ENCODE results near the gene AMPD2.

AMPD2 gene

DNA sequence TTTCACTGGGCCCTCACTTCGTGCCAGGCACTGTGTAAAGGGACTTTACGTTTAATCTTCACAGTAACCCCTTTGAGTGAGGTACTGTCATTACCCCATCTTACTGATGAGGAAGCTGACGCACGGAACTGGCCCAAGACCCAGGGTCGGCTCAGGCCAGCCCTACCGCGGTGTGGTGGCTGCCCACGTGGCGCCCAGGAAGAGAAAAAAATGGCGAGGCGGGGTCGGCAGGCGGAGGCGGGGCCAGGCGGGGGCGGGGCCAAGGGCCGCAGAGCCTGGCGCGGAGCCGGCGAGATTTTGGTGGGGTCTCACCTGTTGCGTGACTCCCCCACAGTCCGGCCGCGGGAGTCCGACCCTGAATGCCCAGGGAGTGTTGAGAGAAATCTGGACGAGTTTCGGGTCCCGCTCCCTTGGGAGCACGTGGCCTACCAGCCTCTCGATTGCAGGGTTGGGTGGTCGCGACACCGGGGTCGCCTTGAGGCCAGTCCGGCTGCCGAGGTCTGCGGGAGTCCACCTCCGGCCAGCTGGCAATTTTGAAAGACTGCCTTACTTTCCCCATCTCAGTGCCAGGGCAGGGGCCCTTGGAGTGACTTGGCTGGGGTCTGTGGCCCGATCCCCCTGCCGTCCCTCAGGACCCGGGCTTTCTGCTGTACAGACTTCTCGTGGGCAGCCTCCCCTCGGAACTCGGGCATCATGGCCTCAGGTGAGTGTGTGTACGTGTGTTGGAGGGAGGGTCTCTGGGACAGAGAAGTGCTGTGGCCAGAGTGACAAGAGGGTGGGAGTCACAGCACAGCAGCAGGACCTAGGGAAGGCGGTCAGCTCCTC lies at the start of gene AMPD2, which contains the start of gene GNAT2:
AMPD2 (plus strand) TSS at position 262 of the 825 bp plus-strand sequence. CDS start 1,339 bp downstream, outside the sequence.
GNAT2 (minus strand) TSS at position 41 of the 825 bp plus-strand sequence. CDS start 6,746 bp downstream, outside the sequence.
- peak; percentile 88 for DNase-seq

DNA sequence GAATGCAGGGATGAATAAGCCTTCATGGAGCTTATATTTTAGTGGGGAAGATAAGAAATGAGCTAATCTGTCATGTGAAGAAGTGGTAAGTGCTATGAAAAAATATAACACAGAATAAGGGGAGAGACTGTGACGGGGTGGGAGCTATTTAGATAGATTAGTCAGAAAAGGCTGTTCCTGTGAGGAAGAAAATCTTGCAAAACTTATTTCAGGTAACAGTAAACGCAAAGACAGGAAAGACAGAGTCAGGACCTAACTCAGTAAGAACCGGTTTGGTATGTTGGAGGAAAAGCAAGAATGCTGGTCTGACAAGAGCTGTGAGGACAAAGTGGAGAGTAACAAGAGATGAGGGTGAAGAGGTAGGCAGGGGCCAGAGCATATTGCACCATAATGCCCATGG lies 49.2 kb upstream of the AMPD2 start:
- no peak for DNase-seq

DNA sequence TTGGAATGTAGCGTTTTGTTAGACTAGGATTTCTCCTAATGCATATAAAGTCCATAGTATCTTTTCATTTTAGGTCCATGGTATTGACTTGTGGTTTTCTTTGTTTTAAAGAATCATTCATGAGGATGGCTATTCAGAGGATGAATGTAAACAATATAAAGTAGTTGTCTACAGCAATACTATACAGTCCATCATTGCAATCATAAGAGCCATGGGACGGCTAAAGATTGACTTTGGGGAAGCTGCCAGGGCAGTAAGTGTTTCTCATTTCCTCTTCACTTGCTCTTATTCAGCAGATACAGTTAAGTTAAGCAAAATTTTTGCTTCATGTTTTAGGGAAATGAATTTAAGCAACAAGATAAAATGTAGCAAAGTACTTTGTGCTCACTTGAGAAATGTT lies 45.9 kb upstream of the AMPD2 start:
- no peak for DNase-seq

DNA sequence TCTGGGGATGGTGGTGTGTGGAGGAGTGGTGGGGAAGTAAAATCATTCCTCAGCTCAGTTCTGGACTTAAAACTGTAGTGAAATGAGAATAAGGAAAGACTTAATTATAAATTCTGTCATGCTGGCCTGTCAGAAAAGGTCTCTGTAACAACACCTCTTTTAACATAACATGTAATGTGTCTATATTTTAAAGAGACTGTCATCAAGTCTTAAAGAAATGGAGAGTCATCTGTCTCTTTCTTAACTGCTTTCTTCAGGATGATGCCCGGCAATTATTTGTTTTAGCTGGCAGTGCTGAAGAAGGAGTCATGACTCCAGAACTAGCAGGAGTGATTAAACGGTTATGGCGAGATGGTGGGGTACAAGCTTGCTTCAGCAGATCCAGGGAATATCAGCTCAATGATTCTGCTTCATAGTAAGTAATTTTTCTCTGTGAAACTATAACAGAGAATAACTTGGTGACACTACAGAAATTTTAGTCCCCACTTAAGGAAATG lies 40.6 kb upstream of the AMPD2 start:
- DNase-seq, result no peak

DNA sequence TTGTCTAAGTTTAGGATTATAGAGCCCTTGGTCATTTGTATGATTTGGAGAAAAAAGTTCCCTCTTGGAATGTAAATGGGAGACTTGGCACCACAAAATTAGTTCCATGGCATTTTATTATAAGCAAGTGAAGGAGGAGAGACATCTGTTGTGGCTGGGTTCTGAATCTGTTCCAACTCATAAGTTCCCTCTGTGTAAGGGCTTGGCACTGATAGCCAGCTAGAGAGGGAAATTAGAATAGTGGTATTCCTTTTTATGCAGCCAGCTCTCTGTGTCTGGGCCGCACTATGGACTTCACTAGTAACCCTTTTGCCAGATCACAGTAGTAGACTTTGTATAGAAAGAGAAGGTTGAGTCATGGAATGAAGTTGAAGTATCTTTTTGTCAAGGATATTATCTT lies 40.1 kb upstream of the AMPD2 start:
- no peak for DNase-seq

DNA sequence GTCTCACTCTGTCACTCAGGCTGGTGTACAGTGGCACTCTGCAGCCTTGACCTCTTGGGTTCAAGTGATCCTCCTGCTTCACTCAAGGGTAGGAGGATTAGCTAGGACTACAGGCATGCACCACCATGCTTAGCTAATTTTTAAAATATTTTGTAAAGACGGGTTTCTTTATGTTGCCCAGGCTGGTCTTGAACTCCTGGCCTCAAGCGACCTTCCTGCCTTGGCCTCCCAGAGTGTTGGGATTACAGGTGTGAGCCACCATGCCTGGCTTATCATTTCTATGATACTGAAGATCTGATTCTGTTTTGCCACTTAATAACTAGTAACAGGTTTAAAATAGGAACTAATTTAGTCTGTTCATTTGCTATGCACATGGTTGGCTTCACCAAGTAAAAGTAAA lies 37.6 kb upstream of the AMPD2 start:
- DNase-seq, result no peak

DNA sequence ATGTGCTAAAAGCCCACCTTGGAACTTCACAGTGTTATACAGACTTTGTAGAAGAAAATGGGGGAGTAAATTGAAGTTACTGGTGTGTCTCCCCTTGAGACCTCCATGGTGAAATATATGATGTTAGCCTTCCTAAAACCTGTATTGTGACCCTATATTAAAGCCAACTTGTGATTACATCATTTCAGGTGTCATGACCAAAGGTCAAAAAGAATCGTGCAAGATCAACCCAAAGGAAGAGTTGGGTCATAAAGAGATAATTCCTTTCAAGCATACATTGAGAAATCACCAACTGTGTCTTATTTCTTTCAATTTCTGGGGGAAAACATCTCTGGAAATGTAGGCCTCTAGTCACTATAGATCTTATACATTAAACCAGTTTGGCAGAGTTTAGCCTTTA lies 34.9 kb upstream of the AMPD2 start:
- DNase-seq, result no peak

DNA sequence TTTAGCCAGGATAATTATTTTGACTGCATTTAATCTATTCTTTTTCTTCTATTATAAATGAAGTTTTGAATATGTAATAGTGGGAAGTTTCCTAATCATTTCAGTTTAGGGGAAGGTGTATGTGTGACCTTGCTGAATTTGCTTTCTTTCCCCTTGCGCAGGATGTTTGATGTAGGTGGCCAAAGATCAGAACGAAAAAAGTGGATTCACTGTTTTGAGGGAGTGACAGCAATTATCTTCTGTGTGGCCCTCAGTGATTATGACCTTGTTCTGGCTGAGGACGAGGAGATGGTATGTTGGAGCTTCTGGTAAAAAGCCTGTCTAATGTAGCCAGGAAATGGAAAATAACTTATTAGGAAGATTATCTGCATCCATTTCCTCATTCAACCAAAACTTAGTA lies 33.6 kb upstream of the AMPD2 start:
- DNase-seq, result no peak

DNA sequence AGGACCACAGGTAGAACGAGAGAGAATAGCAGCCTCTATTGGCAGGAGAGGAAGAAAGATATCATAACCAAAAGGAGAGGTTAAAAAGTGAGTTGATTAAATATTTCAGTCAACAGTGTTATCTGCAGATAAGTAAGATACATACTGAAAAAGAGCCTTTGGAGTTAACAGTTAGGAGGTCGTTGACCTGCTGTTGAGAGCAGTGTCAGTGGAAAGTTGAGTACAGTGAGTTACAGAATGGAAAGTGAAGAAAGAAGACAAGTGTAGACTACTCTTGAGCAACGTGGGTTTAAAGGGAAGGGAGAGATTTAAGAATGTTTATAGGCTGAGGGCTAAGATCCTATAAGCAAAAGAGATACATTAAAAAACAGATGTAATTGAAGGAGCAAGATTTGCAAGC lies 30.5 kb upstream of the AMPD2 start:
- DNase-seq, result no peak

DNA sequence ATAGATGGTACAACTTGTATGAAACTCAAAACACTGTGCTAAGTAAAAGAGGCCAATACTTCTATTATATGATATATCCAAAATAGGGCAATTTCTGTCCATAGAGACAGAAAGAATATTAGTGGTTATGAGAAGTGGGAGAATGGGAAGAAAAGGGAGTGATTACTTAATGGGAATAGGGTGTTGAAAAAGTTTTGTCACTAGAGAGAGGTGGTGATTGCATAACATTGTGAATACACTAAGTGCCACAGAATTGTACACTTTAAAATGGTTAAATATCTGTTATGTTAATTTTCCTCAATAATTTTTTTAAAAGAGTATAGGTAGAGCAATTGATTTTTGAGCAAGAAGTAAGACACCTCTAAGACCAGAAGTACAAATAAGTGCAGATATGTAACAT lies 30.0 kb upstream of the AMPD2 start:
- DNase-seq, result no peak

DNA sequence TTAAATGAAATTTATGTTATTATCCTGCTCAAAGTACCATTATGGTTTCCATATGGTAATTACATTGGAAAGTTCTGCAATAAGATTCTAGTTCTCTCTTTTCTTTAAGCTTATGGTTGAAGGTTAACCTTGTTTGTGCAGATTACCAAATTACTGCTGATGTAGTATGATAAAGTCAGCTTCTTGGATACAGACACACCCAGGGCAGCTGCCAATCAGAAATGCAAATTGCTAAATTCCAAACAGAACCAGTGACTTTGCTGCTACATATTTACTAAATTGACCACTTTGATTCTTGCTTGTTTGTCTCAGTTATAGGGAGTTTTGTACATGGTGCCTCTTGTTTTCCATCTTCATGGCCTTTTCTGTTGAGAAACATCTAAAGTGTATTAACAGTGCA lies 26.7 kb upstream of the AMPD2 start:
- no peak for DNase-seq

DNA sequence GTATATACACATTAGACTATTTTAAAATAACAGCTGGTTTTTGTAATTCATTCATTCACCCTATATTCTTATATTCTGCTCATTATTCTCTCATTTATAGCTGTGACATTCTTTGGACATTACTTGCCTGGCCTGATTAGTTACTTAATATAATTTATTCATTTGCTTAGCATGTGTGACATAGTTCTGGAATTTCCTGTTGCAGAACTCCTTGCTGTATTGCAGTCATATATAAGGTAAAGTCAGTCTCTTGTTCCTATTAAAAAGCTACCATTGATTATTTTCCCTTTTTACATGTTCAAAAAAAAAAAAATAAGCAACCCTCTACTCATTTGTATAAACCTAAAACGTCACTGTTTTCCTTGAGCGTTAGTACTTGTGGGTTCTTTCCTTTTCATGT lies 24.1 kb upstream of the AMPD2 start:
- no peak for DNase-seq

DNA sequence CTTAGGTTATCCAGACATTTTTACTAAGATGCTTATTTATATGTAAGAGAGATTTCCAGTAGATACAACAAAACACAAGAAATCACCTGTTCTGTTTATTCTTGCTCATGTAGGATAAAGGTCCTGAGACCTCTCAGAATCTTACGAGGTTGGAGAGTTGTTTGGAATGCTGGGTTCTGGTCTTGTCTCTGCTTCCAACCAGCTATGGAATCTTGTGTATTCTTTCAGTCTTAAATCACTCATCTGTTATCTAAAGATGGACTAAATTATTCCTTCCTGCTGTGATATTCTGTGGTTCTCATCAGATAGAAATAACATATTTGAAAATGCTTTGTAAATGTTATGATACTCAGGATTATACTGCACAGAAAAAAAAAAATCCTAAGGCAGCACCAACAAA lies 21.5 kb upstream of the AMPD2 start:
- DNase-seq, result no peak

DNA sequence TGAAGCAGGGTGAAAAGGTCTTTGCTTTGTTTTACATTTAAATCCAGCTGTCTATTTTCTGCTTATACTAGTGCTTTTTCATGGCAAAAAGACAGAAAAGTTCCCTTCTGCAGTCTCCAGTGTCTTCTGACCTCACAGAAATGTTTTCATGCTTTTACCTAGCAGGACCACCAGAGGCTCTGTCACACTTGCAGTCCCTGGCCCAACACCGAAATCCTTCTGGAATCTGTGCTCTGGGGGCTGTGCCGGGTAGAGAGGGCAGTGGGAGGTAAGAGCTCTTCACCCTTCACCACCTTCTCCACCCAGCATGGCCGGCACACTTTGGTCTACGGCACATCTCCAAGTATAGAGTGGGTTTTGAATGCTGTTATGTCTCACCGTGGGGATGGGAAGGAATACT lies 21.0 kb upstream of the AMPD2 start:
- DNase-seq, result no peak

DNA sequence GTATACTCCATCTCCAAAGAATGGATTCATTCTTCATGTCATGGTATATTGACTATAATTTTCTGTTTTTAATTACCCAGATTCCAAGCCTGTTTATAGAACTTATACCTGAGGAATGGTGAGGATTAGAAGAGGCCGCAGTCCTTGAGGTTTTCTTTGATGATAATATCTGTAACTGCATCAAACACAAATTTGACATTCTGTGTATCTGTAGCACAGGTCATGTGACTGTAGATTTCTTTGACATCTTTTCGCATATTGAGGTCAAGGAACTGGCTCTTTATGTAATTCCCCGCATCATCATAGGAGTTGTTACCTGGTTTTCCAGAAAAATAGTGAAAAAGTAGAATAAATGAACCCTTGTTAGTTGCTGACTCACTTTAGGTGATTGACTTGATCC lies 16.4 kb upstream of the AMPD2 start:
- DNase-seq, result peak; percentile 33

DNA sequence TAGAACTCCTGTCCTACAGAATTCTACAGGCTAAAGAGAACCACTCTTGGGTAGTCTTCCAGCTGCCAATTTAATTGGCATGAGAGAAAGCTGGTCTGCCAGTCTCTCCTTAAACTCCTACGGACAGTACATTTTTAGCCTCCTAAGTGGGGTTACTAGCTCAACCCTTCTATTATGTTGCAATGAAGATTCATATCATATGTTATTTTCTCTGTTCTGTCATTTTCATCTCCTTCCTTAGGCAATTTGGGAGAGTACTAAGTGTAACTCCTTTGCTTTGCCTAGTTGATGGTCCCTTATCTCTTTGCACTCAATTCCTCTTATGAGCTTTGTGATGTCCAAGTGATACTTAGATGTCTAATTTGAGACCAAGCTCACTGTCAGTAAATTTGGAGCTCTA lies 14.3 kb upstream of the AMPD2 start:
- DNase-seq, result no peak

DNA sequence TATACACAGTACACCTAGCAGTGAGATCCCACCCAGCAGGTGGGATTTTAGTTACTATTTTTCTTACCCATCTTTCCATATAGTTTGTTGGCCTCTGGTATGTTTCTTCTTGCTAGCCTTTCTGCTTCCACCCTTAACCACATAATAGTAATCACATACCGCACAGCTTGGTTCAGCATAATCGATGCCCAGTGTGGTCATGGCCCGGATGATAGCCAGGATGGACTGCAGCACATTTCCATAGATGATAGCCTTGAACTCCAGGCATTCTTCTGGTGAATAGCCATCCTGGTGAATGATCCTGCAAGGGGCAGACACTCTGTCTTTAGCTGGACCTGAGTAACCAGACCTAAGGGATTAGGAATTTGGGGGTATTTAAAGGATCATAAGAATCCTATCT lies 9.8 kb upstream of the AMPD2 start:
- no peak for DNase-seq

DNA sequence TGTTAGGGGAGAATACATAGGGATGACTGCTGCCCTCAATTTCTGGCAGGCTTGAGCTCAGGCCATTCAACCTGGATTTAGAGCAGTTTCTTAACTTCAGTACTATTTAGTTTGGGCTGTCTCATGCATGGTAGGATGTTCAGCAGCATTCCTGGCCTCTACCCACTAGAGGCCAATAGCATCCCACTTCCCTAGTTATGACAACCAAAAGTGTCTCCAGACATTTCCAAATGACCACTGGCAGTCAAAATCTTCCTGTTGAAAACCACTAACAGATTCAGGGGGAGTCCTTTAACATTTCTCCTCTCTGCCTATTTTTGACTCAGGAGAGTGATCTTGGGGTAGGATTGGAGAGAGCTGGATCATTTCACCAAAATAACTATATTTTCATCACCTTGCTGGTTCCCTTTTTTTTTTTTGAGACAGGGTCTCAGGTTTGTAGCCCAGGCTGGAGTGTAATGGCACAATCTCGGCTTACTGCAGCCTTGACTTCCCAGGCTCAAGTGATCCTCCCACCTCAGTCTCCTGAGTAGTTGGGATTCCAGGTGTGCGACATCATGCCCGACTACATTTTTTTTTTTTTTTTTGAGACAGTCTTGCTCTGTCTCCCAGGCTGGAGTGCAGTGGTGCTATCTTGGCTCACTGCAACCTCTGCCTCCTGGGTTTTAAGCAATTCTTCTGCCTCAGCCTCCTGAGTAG lies 8.9 kb upstream of the AMPD2 start:
- DNase-seq, result no peak

DNA sequence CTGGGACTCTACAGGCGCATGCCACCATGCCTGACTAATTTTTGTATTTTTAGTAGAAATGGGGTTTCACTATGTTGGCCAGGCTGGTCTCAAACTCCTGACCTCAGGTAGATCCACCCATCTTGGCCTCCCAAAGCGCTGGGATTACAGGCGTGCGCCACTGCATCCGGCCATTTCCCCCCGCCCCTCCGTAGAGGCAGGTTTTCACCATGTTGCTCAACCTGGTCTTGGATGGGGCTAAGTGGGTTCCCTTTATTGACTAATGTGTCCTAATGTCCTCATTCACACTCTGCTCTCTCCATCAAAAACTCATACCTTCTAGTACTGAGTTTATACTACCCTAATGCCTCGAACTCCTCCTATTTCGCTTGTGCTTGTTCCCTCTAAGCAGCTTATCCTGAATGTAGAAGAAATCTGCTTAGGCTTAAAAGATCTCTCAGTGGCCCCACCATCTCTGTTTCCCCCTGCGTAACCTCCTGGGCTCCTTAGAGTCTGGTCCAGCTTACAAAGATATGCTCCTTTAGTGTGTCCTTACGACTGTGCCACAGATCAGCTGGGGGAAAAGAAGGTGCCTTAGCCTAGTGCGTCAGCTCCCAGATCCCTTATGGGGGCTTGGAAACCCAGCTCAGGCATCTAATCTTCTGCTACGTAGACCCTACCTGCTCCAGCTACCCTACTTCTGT lies 8.2 kb upstream of the AMPD2 start:
- DNase-seq, result no peak

DNA sequence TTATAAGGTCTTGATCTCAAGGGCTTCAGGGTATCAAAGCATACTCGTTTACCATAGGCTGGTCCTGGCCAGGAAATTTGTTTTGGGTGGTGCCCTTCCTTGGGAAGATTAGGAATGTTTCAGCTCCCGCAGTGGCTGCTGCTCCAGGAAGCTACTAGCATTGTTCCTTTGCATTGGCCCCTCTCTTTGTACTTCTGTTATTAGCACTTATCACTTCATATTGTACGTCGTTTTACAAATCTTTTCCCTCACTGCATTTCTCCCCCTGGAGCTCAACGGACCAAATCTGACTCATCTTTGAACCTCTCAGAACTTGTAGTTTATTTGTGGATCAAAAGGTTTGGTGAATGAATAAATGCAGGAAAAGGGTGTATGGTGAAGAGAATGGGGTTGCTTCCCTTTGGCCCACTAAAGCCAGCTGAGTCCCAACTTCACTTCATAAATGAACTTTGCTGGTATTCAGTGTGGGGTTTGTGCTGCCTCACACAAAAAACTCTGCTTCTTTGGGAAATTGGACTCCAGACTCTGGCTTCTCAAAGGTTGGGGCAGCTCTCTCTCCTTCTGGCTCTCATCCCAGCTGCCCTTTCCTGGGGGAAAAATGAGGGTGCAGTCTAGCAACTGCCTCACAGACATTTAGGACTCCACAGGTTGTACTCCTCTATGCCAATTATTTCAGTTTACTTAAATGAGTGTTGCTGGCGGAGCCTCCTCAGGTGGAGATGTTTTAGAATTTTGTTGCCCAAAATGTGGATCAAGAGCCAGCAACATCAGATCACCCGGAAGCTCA lies 6.1 kb upstream of the AMPD2 start:
- no peak for DNase-seq

DNA sequence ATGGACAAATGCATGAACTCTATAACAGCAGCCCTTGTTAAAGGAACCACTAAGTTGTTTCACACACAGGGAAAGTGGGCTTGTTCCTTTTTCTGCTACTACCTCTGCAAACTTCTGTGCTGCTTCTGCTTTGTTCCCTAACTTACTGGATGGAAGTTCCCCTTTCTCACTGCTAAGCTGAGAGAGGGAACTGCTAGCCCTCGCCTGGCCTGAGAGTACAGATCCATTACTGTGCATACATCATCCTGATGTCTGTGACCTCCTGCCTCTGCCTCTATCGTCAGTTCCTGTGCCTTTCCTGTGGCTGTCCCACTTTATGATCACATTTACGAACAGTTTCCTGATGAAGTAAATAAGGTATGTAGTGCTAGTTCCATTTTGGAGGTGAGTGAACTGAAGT lies 3.8 kb upstream of the AMPD2 start:
- DNase-seq, result peak; percentile 62

DNA sequence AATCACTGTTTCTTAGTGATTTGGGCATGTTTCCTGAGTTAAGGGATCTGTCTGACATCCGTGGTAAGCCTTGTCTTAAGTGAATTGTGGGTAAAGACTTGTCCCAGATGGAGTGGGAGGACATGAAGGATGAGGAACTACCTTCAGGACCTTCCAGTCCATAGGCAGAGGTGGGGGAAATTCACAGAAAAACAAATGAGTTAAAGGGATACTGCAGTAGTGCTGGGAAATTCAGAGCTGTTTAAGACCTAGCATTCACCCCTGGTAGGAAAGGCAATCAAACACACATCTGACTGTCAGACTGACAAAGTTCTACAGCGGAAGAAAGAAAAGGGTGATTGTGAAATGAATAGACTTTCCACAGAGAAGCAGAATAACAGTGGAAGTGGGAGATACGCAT lies 3.2 kb upstream of the AMPD2 start:
- DNase-seq, result no peak

DNA sequence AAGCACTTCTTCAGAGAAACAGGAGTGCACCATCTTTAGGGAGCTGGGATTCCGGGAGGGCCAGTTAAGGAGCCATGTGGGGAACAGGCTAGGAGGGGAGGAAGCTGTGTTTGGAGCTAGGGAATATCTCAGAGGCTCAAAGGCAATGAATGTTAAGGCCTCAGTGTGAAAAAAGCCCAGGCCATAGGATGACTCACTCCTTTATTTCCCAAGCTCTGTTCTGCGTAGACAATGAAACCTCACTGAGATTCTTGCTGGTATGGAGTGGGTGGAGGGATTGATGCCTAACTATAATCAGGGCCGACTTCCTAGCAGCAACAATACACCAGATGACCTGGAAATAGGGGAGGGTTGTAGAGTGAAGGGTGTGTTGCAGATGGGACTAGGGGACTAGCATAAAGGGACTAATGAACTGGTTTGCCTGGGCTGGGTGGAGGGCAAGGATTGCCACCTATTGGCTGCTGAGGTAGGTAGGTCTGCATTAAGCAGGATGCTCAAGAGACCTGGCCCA lies 2.3 kb upstream of the AMPD2 start:
- DNase-seq, result peak; percentile 35
